Activated CD4-positive, alpha-beta T cell treated with anti-CD3 and anti-CD28 coated beads, Interleukin-2, amount 10 ng/mL, durations not matched to agents 24 days and 14 days (primary cell): ENCODE data around the gene CAPNS1. TPM values are rescaled to one million over a fixed set of nuclear protein-coding genes. Genes with fewer than 3 reads are reported as not detected.
"Not testable (repeated sequence)": the region's sequence is repeated elsewhere in the genome, so short reads cannot be mapped to it uniquely, and the experiment has no call there.

Experiments
- DNase-seq: peaks from one replicate; pipeline ENCODE4 v3.0.0; 2022
- H3K27ac Mint-ChIP-seq: one replicate; pipeline ENCODE4 v1.8.0; 2022; ENCODE audit warnings: mild to moderate bottlenecking, mixed read lengths
- H3K27me3 Mint-ChIP-seq: one replicate; pipeline ENCODE4 v1.8.0; 2022; ENCODE audit warnings: mixed read lengths
- H3K36me3 Mint-ChIP-seq: one replicate; pipeline ENCODE4 v1.8.0; 2022; ENCODE audit warnings: low read depth, mild to moderate bottlenecking, mixed read lengths
- H3K4me1 Mint-ChIP-seq: one replicate; pipeline ENCODE4 v1.8.0; 2021; ENCODE audit warnings: mixed read lengths
- H3K4me3 Mint-ChIP-seq: one replicate; pipeline ENCODE4 v1.8.0; 2022; ENCODE audit warnings: mild to moderate bottlenecking, moderate library complexity, mixed read lengths
- H3K9me3 Mint-ChIP-seq: one replicate; pipeline ENCODE4 v1.8.0; 2021; ENCODE audit warnings: mixed read lengths
- intact Hi-C: fragments of 100-400 bp; cut with micrococcal nuclease; formaldehyde crosslinking; loops from one replicate; pipeline ENCODE4 v1.15.1; 2023
- total RNA-seq: library from RNA; stranded (reverse); gene quantifications from 2 replicates; pipeline ENCODE4 v1.2.3, GENCODE V29; 2022

The CAPNS1 gene
- total RNA-seq, 1 donor from 2014 or later, result 351 TPM

DNA sequence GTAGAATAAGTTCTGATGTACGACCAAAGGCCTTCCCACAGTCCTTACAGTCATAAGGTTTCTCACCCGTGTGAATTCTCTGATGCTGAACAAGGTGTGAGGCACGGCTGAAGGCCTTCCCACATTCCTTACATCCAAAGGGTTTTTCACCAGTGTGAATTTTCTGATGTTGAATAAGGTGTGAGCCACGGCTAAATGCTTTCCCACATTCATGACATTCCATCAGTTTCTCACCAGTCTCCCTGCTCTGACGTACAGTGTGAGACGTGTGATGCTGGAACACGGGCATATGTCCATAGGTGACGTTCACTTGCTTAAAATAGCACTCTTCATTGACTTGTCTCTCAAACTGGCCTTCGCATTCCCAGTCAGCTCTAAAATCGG is 43.4 kb downstream of the CAPNS1 start:
- Mint-ChIP-seq H3K36me3 (peaks cover 5% of the 10 kb centered on the region), H3K4me1 (no peaks in the 10 kb centered on the region), H3K27me3 (no peaks in the 10 kb centered on the region), H3K9me3 (no peaks in the 10 kb centered on the region), H3K4me3 (no peak overlapping the region), H3K27ac (no peak overlapping the region)
- intact Hi-C loops, result no loop called here
- DNase-seq, result no peak

DNA sequence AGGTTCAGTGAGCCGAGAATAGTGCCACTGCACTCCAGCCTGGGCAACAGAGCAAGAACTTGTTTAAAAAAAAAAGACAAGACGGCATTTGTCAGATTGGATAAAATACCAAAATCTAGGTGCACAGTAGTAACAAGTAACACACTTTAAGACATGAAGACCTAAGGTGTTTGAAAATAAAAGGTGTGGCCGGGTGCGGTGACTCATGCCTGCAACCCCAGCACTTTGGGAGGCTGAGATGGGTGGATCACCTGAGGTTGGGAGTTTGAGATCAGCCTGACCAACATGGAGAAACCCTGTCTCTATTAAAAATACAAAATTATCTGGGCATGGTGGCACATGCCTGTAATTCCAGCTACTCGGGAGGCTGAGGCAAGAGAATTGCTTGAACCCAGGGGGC is 46.9 kb downstream of the CAPNS1 start:
- H3K9me3 Mint-ChIP-seq, intact Hi-C loops, H3K4me3 Mint-ChIP-seq, DNase-seq, H3K27ac Mint-ChIP-seq, H3K27me3 Mint-ChIP-seq, H3K36me3 Mint-ChIP-seq, H3K4me1 Mint-ChIP-seq: not testable (repeated sequence)

DNA sequence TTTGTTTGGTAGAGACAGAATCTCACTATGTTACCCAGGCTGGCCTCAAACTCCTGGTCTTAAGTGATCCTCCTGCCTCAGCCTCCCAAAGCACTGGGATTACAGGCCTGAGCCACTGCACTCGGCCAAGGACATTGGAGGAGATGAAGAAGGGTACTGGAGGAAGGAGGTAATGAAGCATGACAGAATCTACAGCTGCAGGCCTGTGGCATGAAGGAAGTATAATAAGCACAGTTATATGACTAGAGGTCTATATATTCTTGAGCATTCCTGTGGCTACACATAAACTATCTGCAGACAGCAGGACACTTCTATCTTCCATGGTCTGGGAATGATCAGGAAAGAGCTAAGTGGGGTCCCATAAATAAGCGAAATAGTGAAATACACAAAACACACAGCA is 56.4 kb downstream of the CAPNS1 start:
- H3K36me3 Mint-ChIP-seq, result peaks cover 15% of the 10 kb centered on the region
- H3K27me3 Mint-ChIP-seq, result no peaks in the 10 kb centered on the region
- intact Hi-C loops, result no loop called here
- H3K4me3 Mint-ChIP-seq, result no peak overlapping the region
- no peak overlapping the region for H3K27ac Mint-ChIP-seq
- no peaks in the 10 kb centered on the region for H3K4me1 Mint-ChIP-seq
- DNase-seq, result no peak
- no peaks in the 10 kb centered on the region for H3K9me3 Mint-ChIP-seq

DNA sequence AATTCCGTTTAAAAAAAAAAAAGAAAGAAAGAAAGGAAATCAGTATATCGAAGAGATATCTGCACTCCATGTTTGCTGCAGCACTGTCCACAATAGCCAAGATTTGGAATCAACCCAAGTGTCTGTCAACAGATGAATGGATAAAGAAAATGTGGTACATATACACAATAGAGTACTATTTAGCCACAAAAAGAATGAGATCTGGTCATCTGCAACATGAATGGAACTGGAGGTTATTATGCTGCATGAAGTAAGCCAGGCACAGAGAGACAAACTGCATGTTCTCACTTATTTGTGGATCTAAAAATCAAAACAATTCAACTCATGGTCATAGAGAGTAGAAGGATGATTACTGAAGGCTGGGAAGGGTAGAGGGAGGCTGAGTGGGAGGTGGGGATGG is 58.3 kb downstream of the CAPNS1 start:
- no peak for DNase-seq
- intact Hi-C loops, result no loop called here

More for the DNA sequence above, 58.3 kb downstream of the CAPNS1 start:
- Mint-ChIP-seq H3K9me3 (no peaks in the 10 kb centered on the region), H3K4me3 (no peak overlapping the region), H3K4me1 (no peaks in the 10 kb centered on the region), H3K27me3 (no peaks in the 10 kb centered on the region), H3K27ac (no peak overlapping the region), H3K36me3 (peaks cover 12% of the 10 kb centered on the region)

Other genes starting within 250 kb of the CAPNS1 start
- 146 and 150 TPM in 2 replicates for gene NFKBID, start 239.5 kb upstream of the CAPNS1 start, total RNA-seq
- 46.1 and 48.4 TPM in 2 replicates for gene HCST, start 237.5 kb upstream of the CAPNS1 start, total RNA-seq
- gene TYROBP, start 231.8 kb upstream of the CAPNS1 start, total RNA-seq, result not detected in 2 replicates
- gene LRFN3, start 203.7 kb upstream of the CAPNS1 start, total RNA-seq, result 11.0 and 11.6 TPM in 2 replicates
- 21.4 and 23.1 TPM in 2 replicates for gene SDHAF1, start 144.9 kb upstream of the CAPNS1 start, total RNA-seq
- 2.2 and 2.9 TPM in 2 replicates for gene SYNE4, start 131.3 kb upstream of the CAPNS1 start, total RNA-seq
- 46.1 and 50.7 TPM in 2 replicates for gene ALKBH6, start 125.9 kb upstream of the CAPNS1 start, total RNA-seq
- 0.96 and 1.6 TPM in 2 replicates for gene CLIP3, start 107.2 kb upstream of the CAPNS1 start, total RNA-seq
- 1.5 and 2.0 TPM in 2 replicates for gene THAP8, start 85.8 kb upstream of the CAPNS1 start, total RNA-seq
- gene WDR62, start 85.2 kb upstream of the CAPNS1 start, total RNA-seq, result 24.9 and 25.9 TPM in 2 replicates
- not detected in 2 replicates for gene OVOL3, start 28.9 kb upstream of the CAPNS1 start, total RNA-seq
- gene POLR2I, start 25.2 kb upstream of the CAPNS1 start, total RNA-seq, result 83.4 and 86.3 TPM in 2 replicates
- 129 and 133 TPM in 2 replicates for gene TBCB, start 24.6 kb upstream of the CAPNS1 start, total RNA-seq
- not detected in 2 replicates for gene COX7A1, start 12.4 kb downstream of the CAPNS1 start, total RNA-seq
- gene ZNF565, start 74.6 kb downstream of the CAPNS1 start, total RNA-seq, result 1.6 and 2.2 TPM in 2 replicates
- 84.6 and 90.3 TPM in 2 replicates for gene ZNF146, start 75.0 kb downstream of the CAPNS1 start, total RNA-seq
- 2.2 and 3.2 TPM in 2 replicates for gene ZFP14, start 239.1 kb downstream of the CAPNS1 start, total RNA-seq